HEK293 (cell line): ENCODE measurements around the gene EXOC3.

Experiments
- CTCF ChIA-PET: fragments of 350-600 bp; formaldehyde crosslinking; extraction: SDS; loops from one replicate; lab custom pipeline; 2021; ENCODE audit warnings: antibody characterized with exemption; lab: Yijun Ruan, JAX
- POLR2A ChIA-PET: fragments of 300-600 bp; formaldehyde crosslinking; extraction: SDS; loops from one replicate; lab custom pipeline; 2020; ENCODE audit warnings: antibody characterized with exemption, inconsistent platforms; lab: Yijun Ruan, JAX
- H3K27ac ChIP-seq: fragments of 200-500 bp; sonication (Bioruptor generic); 2 replicates; pipeline ENCODE4 v1.5.1; 2014; ENCODE audit warnings: low read depth, low read length, control low read depth, inconsistent platforms; ENCODE audit errors: extremely low read depth
- H3K36me3 ChIP-seq, 2 experiments: fragments of 200-500 bp in 1 of 2; sonication (Bioruptor generic) in 1 of 2; 1 replicate in 1 of 2; 2 replicates in 1 of 2; pipeline ENCODE4 v1.5.1; 2014 to 2017; ENCODE audit warnings: inconsistent platforms in 2 of 2, low read length in 2 of 2; ENCODE audit not compliant: control insufficient read depth in 2 of 2, insufficient read depth in 1 of 2
- H3K4me1 ChIP-seq: fragments of 200-500 bp; sonication (Bioruptor generic); 2 replicates; pipeline ENCODE4 v1.5.1; 2014; ENCODE audit warnings: mild to moderate bottlenecking, low read length, inconsistent platforms; ENCODE audit not compliant: control insufficient read depth, insufficient read depth
- H3K4me3 ChIP-seq: 2 replicates; pipeline ENCODE4 v1.5.1; 2011; ENCODE audit warnings: low read depth, mild to moderate bottlenecking, control low read depth, low read length, moderate library complexity
- H3K9me3 ChIP-seq: fragments of 200-500 bp; sonication (Bioruptor generic); 2 replicates; pipeline ENCODE4 v1.5.1; 2014; ENCODE audit warnings: low read depth, low read length, inconsistent platforms; ENCODE audit not compliant: control insufficient read depth, insufficient read depth
- HIC1 ChIP-seq: fragments of 450-650 bp; formaldehyde crosslinking; IDR thresholded peaks from 2 replicates; pipeline ENCODE4 v1.5.1; 2016; ENCODE audit warnings: missing biosample characterization, missing genetic modification characterization
- PBX3 ChIP-seq: sonication (generic); formaldehyde crosslinking; IDR thresholded peaks from 2 replicates; pipeline ENCODE4 v1.8.1; 2022; ENCODE audit warnings: mild to moderate bottlenecking, moderate library complexity, missing genetic modification reagents
- PRDM2 ChIP-seq: fragments of 450-650 bp; formaldehyde crosslinking; IDR thresholded peaks from 2 replicates; pipeline ENCODE4 v1.5.1; 2016; ENCODE audit warnings: missing biosample characterization, missing genetic modification characterization, borderline replicate concordance
- PRDM4 ChIP-seq: fragments of 450-650 bp; formaldehyde crosslinking; IDR thresholded peaks from 2 replicates; pipeline ENCODE4 v1.5.1; 2017; ENCODE audit warnings: missing biosample characterization, missing genetic modification characterization
- REPIN1 ChIP-seq: fragments of 450-650 bp; formaldehyde crosslinking; IDR thresholded peaks from 2 replicates; pipeline ENCODE4 v1.5.1; 2017; ENCODE audit warnings: missing biosample characterization, missing genetic modification characterization, low read depth
- ZBTB48 ChIP-seq: fragments of 450-650 bp; formaldehyde crosslinking; IDR thresholded peaks from 2 replicates; pipeline ENCODE4 v1.5.1; 2016; ENCODE audit warnings: missing biosample characterization, missing genetic modification characterization
- ZNF239 ChIP-seq: fragments of 450-650 bp; formaldehyde crosslinking; IDR thresholded peaks from 2 replicates; pipeline ENCODE4 v1.5.1; 2016; ENCODE audit warnings: missing biosample characterization, missing genetic modification characterization
- ZNF274 ChIP-seq, 2 experiments: fragments of 200-500 bp in 1 of 2; fragments of 450-650 bp in 1 of 2; sonication (Bioruptor generic) in 1 of 2; formaldehyde crosslinking in 1 of 2; IDR thresholded peaks; 2 replicates each; pipeline versions ENCODE4 v1.5.1 to v1.6.1; 2014 to 2016; ENCODE audit warnings: borderline replicate concordance in 1 of 2, inconsistent platforms in 1 of 2, low read length in 1 of 2, missing biosample characterization in 1 of 2, missing genetic modification characterization in 1 of 2
- ZNF324 ChIP-seq: fragments of 450-650 bp; formaldehyde crosslinking; IDR thresholded peaks from 2 replicates; pipeline ENCODE4 v1.5.1; 2016; ENCODE audit warnings: missing biosample characterization, missing genetic modification characterization
- ZNF391 ChIP-seq: fragments of 450-650 bp; formaldehyde crosslinking; IDR thresholded peaks from 2 replicates; pipeline ENCODE4 v1.5.1; 2016; ENCODE audit warnings: low read depth, missing biosample characterization, missing genetic modification characterization, borderline replicate concordance
- ZNF416 ChIP-seq: fragments of 450-650 bp; formaldehyde crosslinking; IDR thresholded peaks from 2 replicates; pipeline ENCODE4 v1.5.1; 2016; ENCODE audit warnings: missing biosample characterization, missing genetic modification characterization
- ZNF423 ChIP-seq: fragments of 450-650 bp; formaldehyde crosslinking; IDR thresholded peaks from 2 replicates; pipeline ENCODE4 v1.5.1; 2016; ENCODE audit warnings: missing biosample characterization, missing genetic modification characterization
- ZNF433 ChIP-seq: fragments of 450-650 bp; formaldehyde crosslinking; IDR thresholded peaks from 2 replicates; pipeline ENCODE4 v1.5.1; 2016; ENCODE audit warnings: missing biosample characterization, missing genetic modification characterization, low read depth
- ZNF621 ChIP-seq: fragments of 450-650 bp; formaldehyde crosslinking; IDR thresholded peaks from 2 replicates; pipeline ENCODE4 v1.5.1; 2017; ENCODE audit warnings: missing biosample characterization, missing genetic modification characterization
- ZNF645 ChIP-seq: fragments of 450-650 bp; formaldehyde crosslinking; IDR thresholded peaks from 2 replicates; pipeline ENCODE4; 2016; ENCODE audit warnings: missing biosample characterization, missing genetic modification characterization
- ZNF664 ChIP-seq: fragments of 450-650 bp; formaldehyde crosslinking; IDR thresholded peaks from 2 replicates; pipeline ENCODE4 v1.5.1; 2016; ENCODE audit warnings: missing biosample characterization, missing genetic modification characterization
- ZNF704 ChIP-seq: fragments of 450-650 bp; formaldehyde crosslinking; IDR thresholded peaks from 2 replicates; pipeline ENCODE4 v1.5.1; 2016; ENCODE audit warnings: missing biosample characterization, missing genetic modification characterization
- ZNF76 ChIP-seq: fragments of 450-650 bp; formaldehyde crosslinking; IDR thresholded peaks from 2 replicates; pipeline ENCODE4; 2016; ENCODE audit warnings: low read depth, missing biosample characterization, missing genetic modification characterization, borderline replicate concordance

EXOC3 gene

GRCh38 chr5:415928-416635 lies 26.9 kb upstream of the EXOC3 start:
- ChIA-PET POLR2A (no interaction called here), CTCF (interaction anchor here (0.7 to 1.1 kb wide), 2 partner anchors 95 to 188 kb away, joined by 3 to 4 read pairs; partner anchors contain the start of gene AHRR)
- Histone ChIP-seq H3K4me1 (peaks cover 11% of the 10 kb centered on the region; the same call in 1 of the 2 replicates), H3K4me3 (no peak overlapping the region), H3K36me3 (peaks cover 0 to 15% of the 10 kb centered on the region in 2 experiments; a peak in 1 of 3 replicates), H3K9me3 (no peaks in the 10 kb centered on the region), H3K27ac (peak overlapping the region; percentile 93)
- TF ChIP-seq REPIN1 (tag by site-specific recombination) (no peak), ZNF416 (tag by site-specific recombination) (no peak), PBX3 (CRISPR knock-in tag) (0 out of 2 replicates have a peak, but pooled peaks have one; percentile 28), ZBTB48 (tag by site-specific recombination) (peak; percentile 10; the same call in 1 of the 2 replicates)

- ChIA-PET POLR2A (no interaction called here), CTCF (no interaction called here)
- H3K4me3 ChIP-seq: no peak overlapping the region
Measured at GRCh38 chr5:416636-416960, 26.4 kb upstream of the EXOC3 start.

More at GRCh38 chr5:416636-416960, 26.4 kb upstream of the EXOC3 start:
- Histone ChIP-seq H3K36me3 (peaks cover 0 to 15% of the 10 kb centered on the region in 2 experiments; a peak in 1 of 3 replicates), H3K4me1 (peaks cover 11% of the 10 kb centered on the region; the same call in 1 of the 2 replicates), H3K27ac (no peak overlapping the region)
- TF ChIP-seq ZNF324 (tag by site-specific recombination) (no peak), ZNF391 (tag by site-specific recombination) (no peak), PRDM4 (tag by site-specific recombination) (no peak), HIC1 (tag by site-specific recombination) (no peak), ZNF274 (IDR thresholded peaks at IDR 0.05; ENCODE audit: low read length) (no peak), ZNF274 (tag by site-specific recombination; IDR thresholded peaks at IDR 0.05; ENCODE audit: borderline replicate concordance) (no peak), ZNF621 (tag by site-specific recombination) (no peak), ZNF239 (tag by site-specific recombination) (no peak), ZNF76 (tag by site-specific recombination) (no peak), PRDM2 (no peak), ZNF664 (no peak), ZNF433 (no peak), ZNF704 (tag by site-specific recombination) (no peak), ZNF423 (tag by site-specific recombination) (no peak), ZNF645 (no peak)
- TF ChIP-seq, all 188 proteins: peak for 0
- no peaks in the 10 kb centered on the region for H3K9me3 ChIP-seq
